Endometrium (tissue), 2 donors: Measurements from ENCODE around the gene NTSR1.

Experiments
- FAIRE-seq: peaks from 2 replicates; lab custom pipeline; 2012; peaks lifted over from hg19 to GRCh38; lab: Jason Lieb, UNC
- donor health status: control.
- donor health status: control.

Gene NTSR1

DNA sequence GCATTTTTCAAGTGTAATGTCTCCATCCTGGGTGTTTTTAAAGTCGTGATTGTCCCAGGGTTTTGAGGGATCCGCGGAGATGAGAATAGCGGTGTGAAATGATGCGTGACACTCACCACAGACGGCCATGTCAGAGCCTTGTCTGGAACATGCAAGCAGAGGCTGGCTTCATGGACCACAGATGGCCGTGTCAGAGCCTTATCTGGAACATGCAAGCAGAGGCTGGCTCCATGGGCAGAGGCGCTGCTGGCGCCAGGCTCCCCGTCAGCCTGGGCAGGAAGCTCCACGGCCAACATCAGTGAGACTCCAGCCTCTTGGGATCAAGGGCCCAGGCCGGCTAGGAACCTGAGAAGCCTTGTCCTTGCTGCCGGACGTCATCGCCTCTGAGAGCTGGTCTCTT lies 80.0 kb downstream of the NTSR1 start:
- FAIRE-seq = no peak

GRCh38 chr20:62790075-62790474 lies 81.4 kb downstream of the NTSR1 start:
- no peak for FAIRE-seq

GRCh38 chr20:62791301-62792181 lies 82.9 kb downstream of the NTSR1 start:
- no peak for FAIRE-seq

GRCh38 chr20:62792182-62792939 lies 83.7 kb downstream of the NTSR1 start:
- no peak for FAIRE-seq

- no peak for FAIRE-seq
Measured at GRCh38 chr20:62792940-62793756, 84.5 kb downstream of the NTSR1 start.

- no peak for FAIRE-seq
Measured at GRCh38 chr20:62793757-62794006, 85.0 kb downstream of the NTSR1 start.

GRCh38 chr20:62794007-62794724 lies 85.5 kb downstream of the NTSR1 start:
- no peak for FAIRE-seq

DNA sequence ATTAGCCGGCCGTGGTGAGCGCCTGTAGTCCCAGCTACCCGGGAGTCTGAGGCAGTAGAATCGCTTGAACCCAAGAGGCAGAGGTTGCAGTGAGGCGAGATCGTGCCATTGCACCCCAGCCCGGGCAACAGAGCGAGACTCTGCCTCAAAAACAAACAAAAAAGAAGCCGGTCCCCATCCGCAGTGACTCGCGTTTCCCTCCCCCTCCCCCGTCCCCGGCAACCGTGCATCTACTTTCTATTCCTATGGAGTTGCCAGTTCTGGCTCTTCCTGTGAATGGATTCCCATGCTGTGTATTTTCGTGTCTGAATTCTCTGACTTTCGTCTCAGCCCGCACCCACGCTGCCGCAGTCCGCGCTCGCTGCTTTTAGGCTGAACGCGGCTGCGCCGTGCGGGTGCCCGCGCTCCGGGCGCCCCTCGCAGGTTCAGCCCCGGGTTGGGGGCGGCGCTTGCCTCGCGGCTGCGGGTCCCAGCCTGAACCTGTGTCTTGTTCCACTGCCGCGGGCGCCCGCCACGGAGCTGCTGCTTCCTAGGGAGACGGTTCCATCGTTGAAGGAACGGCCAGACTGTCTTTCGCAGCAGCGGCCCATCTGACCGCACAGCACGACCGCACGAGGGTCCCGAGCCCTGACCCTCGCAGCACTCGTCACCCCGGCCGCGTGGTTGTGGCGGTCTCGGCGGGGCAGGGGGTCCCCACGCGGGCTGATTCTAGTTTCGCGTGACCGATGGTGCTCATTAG lies 86.6 kb downstream of the NTSR1 start:
- FAIRE-seq = no peak

- FAIRE-seq = no peak
Measured at GRCh38 chr20:62796699-62797491, 88.3 kb downstream of the NTSR1 start.

DNA sequence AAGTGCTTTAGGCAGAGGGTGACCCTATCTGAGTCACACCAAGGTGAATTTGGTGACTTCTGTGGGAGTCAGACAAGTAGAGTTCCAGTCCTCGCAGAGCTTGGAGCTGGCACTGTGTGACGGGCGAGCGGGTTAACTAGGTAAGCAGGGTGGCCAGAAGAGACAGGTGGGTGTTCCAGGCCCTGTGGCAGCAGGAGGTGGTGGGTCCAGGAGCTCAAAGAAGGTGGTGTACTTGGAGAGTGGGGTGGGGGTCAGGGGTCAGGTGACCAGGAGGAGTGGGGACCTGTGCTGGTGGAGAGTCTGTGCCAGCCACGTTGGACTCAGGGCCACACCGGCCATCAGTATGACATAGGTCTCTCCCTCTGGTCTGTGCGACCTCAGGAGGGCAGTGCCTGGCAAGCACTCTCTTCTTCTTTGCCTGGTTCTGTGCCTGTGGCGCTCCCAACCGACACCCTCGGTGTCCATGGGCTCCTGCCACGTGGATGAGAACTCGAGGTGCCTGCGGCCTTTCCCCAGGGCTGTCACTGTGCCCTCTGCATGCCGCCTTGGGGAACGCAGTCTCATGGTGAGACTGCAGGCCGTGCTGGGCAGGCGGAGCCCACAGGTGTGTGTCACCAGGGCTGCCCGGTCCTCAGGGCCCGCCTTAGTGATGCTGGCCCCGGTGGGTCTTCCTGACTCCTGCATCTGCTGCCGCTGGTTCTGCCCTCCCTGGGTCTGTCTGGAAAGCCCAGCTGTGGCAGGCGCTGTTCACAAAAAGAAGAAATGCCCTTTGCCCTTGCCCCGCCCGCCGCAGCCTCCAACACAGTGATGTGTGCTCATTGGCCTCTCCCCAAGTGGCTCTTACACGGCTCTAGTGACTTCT lies 89.3 kb downstream of the NTSR1 start:
- FAIRE-seq = no peak

DNA sequence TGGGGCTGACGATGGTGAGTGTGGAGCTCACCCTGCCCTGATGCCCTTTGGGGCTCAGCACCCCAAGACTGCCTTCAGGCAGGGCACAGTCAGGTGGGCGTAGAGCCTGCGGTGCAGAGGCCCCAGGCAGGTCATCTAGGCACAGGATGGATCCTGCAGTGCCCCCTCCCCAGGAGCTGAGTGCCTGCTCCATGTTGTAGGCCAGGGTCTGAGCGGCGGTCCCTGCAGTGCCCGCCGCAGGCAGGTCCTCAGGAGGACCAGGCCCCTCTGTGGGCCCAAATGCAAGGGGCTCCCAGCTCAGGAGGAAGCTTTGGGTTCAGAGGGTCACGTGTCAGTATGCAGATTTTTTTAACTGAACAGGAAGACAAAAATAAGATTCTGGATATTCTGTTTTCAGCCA lies 90.4 kb downstream of the NTSR1 start:
- FAIRE-seq = no peak

GRCh38 chr20:62799459-62799858 lies 90.8 kb downstream of the NTSR1 start:
- no peak for FAIRE-seq

- no peak for FAIRE-seq
Measured at GRCh38 chr20:62799873-62800272, 91.2 kb downstream of the NTSR1 start.

DNA sequence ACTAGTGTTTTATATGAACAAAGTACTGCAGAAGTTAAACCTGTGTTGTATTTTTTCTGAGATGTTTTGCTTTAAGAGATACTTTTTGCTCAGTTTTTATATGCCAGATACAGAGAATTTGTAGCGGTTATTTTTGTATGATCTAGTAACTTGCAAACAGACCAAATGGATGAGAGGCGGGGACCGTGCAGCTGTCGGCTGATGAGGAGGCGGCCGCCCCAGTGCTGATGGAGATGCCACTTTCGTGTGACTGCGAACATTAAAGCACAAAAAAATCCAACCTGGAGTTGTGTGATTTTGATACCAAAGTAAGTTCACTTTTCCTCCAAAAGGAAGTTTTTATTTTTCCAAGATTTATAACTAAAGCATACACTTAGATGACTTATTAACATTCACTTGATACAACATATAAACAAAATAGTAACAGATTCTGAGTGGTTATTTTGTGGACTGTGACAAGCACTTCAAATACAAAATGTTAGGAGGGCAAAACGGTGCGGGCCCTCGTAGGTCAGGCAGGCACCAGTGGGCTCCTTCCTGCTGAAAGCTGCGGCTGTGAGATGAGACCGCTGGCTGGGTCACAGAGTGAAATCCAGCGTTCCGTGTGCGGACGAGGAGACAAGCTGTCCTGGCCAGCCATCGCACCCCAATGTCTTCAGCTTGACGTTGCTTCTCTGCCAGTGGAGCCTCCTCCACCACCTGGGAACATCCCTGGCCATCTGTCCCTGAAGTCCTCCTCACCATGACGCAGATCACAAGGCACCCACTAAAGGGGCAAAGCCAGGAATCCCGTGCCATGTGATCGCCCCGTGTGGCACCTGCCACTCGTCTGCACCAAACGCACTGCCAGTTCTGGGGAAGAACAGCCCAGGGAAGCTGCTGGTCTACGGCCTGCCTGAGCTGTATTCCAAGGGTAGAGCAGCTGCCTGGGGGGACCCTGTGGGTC lies 92.0 kb downstream of the NTSR1 start:
- no peak for FAIRE-seq

- FAIRE-seq = no peak
Measured at GRCh38 chr20:62801284-62802010, 92.8 kb downstream of the NTSR1 start.

GRCh38 chr20:62802026-62802712 lies 93.5 kb downstream of the NTSR1 start:
- no peak for FAIRE-seq

DNA sequence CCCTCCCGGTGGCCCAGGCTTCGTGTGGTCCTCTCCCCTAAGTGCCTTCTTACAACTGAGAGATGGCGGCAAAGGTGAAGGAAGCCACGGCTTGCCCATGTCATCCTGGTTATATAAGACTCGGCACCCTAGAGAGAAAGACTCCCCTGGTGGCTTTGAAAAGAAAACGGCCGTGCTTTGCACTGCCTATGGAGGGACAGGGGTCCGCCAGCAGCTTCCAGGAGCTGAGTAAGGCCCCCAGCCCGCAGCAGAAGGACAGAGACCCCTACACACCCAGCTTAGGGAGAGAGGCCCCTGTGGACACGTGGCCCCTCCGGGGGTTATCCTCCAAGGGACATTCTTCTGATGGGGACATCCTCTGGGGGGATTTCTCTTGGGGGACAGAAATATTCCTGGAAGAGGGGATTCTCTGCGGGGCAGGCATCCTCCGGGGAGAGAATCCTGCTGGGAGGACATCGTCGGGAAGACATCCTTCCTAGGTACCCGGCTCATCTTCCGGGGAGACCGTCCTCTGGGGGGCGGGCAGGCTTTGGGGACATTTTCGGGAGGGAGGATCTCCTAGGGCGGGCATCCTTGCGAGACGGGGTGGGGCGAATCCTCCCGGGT lies 95.5 kb downstream of the NTSR1 start:
- no peak for FAIRE-seq
